Stimulated activated CD4-positive, alpha-beta T cell treated with anti-CD3 and anti-CD28 coated beads, Interleukin-1b, Interleukin-23, amount 100 ng/mL, for 24 hours (primary cell): ENCODE measurements around the gene DOCK9.

Source experiments
- DNase-seq, 4 experiments: peaks; one replicate each; pipeline ENCODE4 v3.0.0-alpha.2; 2020; ENCODE audit warnings: low read depth in 4 of 4, low spot score in 1 of 4

The DOCK9 gene

DNA sequence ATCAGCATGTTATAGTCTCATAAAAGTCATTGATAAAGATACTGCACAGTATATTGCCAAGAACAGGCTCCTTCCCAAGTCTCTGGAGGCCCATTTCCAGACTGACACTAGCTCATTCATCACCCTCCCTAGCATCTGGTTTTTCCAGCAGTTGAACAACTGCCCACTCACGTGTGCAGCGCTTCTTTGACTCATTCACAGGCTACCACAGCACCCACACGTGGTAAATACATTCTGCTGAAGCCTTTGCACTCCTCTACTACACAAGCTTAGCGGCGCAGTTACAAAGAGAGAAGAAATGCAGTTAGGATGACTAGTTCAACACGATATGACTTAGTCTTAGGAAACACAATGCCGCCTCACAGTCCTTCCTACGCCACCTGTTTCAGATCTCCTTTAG is 87.7 kb downstream of the DOCK9 start:
- DNase-seq = peak; percentile 15 to 38 (median 22)

GRCh38 chr13:98889419-98890085 is 88.3 kb downstream of the DOCK9 start:
- DNase-seq = no peak

- no peak for DNase-seq
Observed at GRCh38 chr13:98888890-98889279, 89.0 kb downstream of the DOCK9 start.

- DNase-seq = no peak
Observed at GRCh38 chr13:98888222-98888889, 89.5 kb downstream of the DOCK9 start.

- DNase-seq = no peak
Observed at GRCh38 chr13:98886587-98887230, 91.2 kb downstream of the DOCK9 start.

DNA sequence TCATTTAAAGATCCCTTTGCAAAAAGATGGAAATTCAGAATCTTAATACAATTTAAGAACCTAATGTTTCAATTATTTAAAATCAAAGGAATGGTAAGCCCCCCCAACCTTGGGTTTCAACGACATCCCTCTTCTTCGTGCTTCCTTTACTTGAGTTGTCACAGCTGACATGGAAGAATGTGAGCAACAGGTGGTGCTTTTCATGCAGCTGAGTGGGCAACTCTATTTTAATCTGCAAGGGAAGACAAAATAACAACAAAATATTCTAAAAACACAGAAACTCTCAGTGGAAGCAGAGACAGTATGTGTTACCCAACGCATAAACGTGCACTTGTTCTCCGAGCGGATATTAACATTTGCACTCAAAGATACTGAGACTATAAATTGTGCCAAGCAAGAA is 92.3 kb downstream of the DOCK9 start:
- no peak for DNase-seq

DNA sequence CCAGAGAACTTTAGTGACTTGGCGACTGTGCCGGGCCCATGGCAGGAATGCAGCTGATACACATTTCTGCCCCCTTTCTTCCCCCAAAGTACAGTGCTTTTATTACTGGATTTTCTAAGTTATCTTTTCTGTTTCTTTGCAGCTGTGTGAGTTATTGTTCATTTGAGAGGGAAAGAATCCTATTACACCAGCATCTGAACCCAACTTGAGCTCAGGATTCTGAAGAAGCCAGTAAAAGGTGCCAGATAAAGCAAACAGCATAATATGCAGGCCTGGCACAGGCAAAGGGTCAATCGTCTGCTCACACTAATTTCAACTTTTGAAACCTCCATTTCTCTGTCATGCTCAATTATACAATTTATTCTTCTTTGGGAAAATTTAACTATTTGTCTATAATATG is 93.9 kb downstream of the DOCK9 start:
- DNase-seq = no peak

DNA sequence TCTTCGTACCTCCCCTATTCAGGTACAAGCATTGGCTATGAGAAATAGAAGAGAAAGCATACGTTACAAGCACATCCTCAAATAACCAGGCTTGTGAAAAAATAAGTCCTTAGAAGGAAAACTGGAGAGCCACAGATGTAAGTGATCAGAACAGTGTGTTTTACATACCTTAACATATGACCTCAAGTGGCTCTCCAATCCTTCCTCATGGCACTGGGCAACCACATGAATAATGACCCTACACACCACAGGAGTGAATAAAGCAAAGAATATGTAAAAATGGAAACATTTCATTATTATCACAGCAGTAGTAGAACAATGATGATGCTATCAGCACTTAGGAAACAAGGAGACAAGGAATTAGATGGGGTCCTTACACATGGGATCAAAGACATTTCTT is 96.5 kb downstream of the DOCK9 start:
- DNase-seq = no peak

- DNase-seq = no peak
Observed at GRCh38 chr13:98880677-98881076, 97.2 kb downstream of the DOCK9 start.

GRCh38 chr13:98879957-98880356 is 97.9 kb downstream of the DOCK9 start:
- no peak for DNase-seq

DNA sequence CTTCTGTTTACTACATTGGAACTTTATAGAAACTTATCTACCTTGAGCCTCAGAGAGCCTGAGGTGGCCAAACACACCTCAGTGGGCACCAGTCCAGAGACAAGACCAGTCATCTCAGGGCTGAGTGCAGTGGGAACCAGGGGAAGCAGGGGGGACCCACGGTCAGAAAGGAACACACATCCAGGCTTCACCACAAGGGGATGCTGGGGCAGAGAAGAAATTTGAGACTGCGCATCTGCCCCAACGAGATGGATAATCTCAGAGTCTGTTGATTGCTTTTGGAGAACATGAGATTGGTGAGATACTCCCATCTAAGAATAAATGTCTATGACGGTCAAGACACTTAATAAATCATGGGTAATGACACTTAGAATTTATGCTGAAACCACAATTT is 98.7 kb downstream of the DOCK9 start:
- DNase-seq = no peak

GRCh38 chr13:98878486-98879126 is 99.3 kb downstream of the DOCK9 start:
- DNase-seq = no peak

- no peak for DNase-seq
Observed at GRCh38 chr13:98877936-98878335, 99.9 kb downstream of the DOCK9 start.

GRCh38 chr13:98877466-98877865 is 100.4 kb downstream of the DOCK9 start:
- DNase-seq = no peak

GRCh38 chr13:98875146-98875729 is 102.6 kb downstream of the DOCK9 start:
- no peak for DNase-seq

DNA sequence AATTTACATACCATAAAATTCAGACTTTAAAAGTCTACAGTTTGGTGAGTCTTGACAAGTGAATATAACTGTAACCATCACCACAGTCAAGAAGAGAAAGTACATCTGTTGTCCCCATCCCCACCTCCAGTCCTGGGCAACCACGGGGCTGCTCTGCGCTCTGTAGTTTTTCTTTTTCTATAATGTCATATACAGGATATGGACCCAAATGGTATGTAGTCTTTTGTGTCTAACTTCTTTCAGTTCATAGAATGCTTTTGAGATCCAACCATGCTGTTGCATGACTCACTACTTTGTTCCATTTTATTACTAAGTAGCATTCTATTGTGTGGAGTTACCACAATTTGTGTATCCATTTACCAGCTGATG is 103.9 kb downstream of the DOCK9 start:
- DNase-seq = no peak

DNA sequence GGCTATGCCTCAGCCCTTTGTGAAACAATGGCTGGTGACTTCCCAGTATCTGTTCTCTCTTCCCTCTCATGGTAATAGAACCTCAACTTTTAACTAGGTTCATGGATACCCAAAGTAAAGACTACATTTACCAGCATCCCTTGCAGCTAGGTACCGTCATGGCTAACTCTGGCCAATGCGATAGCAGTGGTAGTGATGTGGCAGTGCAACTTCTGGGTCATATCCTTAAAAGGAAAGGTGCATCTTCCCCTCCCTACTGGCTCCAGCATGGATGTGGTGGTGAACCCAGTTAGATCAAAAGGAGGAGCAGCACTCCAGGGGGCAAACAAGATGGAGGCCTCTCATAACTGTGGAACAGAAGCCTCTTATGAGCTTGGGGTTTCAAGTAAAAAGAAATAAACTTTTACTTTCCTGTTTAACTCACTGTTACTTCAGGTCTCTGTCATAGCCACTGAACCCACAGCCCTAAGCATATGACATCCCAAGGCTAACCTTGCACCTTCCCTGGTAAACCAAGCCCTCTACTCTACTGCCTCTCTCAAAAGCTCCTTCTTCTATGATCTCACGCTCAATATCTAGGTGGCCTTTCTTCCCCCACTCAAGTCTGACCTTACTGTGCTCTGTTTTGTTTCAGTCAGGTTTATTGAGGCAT is 104.4 kb downstream of the DOCK9 start:
- DNase-seq = no peak

DNA sequence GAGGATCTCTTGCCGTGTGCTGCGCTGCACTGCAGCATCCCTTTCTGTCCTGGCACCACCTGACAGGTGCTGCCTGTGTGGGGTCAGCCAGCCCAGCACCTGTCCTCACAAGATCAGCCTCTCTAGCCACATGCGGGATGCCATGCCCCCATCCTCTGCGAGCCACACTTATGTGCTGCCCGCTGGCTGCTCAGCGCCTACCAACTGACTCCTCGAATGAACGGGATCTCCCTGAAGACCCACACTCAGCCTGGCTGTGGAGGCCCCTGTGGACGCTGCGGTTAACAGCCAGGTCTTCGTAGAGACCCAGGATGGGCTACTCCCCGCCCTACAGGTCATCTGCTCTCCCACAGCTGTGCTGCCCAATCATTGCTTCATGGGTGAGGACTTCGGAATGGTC is 106.1 kb downstream of the DOCK9 start:
- no peak for DNase-seq

- DNase-seq = no peak
Observed at GRCh38 chr13:98869408-98870090, 108.3 kb downstream of the DOCK9 start.

DNA sequence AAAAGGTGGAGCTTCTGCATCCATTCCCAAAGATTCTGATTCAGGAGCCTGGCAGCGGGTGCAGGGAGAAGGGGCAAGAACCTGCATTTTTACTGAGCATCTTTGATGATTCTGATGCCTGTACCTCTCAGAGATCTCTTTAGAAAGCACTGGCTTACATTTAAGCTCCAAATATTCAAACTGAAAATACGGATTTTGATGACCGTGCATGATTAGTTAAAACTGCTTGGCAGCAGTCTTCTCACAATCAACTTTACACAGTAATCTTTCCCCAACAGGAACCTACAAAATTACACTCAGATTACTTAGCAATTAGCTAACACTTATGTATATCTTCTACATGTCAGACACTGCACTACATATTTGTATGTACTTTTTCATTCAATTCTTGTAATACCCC is 108.9 kb downstream of the DOCK9 start:
- no peak for DNase-seq

DNA sequence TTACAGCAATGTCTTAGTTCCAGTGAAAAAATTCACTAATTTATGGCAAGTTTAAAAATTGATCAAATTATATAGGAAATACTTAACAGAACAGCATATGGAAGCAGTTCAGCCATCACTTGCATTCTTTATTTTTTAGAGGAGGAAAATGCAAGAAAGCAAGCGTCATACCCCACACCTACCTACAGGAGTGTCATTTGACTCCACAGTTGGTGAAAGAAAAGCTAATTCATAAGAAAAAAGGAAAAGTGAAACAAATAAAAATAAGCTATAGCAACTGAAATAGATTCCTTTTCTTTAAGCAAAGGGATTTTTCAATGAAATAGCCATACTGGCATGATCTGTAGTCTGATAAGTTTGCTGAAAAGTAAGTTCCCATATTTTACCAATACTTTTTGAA is 111.0 kb downstream of the DOCK9 start:
- no peak for DNase-seq
